A549 (cell line): Measurements from ENCODE around the gene ABI3BP.

Experiments
- CTCF ChIP-seq: fragments of >200 bp; sonication (Bioruptor Twin); formaldehyde crosslinking; IDR thresholded peaks from 3 replicates; pipeline ENCODE4 v1.5.1; 2016
- ESRRA ChIP-seq: fragments of 150-350 bp; IDR thresholded peaks from 2 replicates; pipeline ENCODE4 v1.6.1; 2014; ENCODE audit warnings: mild to moderate bottlenecking, low read length, borderline replicate concordance
- MAX ChIP-seq: IDR thresholded peaks from 2 replicates; pipeline ENCODE4 v1.6.1; 2012
- MYC ChIP-seq: IDR thresholded peaks from 2 replicates; pipeline ENCODE4 v1.6.1; 2012; ENCODE audit warnings: mild to moderate bottlenecking, inconsistent platforms, low read length, improper control_type of control experiment, borderline replicate concordance
- POLR2A ChIP-seq: IDR thresholded peaks from 2 replicates; pipeline ENCODE4 v1.6.1; 2012; ENCODE audit warnings: mild to moderate bottlenecking, low read length

GRCh38 chr3:100756441-100756840 lies 236.8 kb downstream of the ABI3BP start:
- TF ChIP-seq MAX (no peak), CTCF (no peak), POLR2A (no peak), MYC (no peak), ESRRA (no peak)
